ENCODE data around the gene TNFAIP2. TPM values are rescaled to one million over a fixed set of nuclear protein-coding genes. Genes with fewer than 3 reads are reported as not detected.

Gene TNFAIP2
- total and polyA plus RNA-seq, 8 donors, result 30.7 to 279 (median 73.0) TPM

DNA sequence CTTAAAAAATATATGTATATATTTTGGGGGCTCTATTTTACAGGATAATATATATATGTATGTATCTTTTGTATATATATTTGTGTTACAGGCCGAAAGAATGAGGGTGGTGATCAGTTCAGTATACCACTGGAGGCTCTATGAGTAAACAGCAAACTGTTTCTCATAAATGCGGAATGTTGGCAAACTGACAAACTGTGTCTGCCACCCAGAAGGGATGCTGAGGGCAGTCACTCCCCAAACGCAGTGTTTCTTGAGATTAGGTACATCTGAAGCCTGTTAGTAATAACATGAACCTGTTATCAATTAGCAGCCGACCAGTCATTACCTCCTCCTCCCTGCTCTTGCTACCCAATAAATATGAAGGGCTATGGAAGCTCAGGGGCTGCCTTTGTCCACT lies 20.8 kb downstream of the TNFAIP2 start:
- TF ChIP-seq, protein P1, sequence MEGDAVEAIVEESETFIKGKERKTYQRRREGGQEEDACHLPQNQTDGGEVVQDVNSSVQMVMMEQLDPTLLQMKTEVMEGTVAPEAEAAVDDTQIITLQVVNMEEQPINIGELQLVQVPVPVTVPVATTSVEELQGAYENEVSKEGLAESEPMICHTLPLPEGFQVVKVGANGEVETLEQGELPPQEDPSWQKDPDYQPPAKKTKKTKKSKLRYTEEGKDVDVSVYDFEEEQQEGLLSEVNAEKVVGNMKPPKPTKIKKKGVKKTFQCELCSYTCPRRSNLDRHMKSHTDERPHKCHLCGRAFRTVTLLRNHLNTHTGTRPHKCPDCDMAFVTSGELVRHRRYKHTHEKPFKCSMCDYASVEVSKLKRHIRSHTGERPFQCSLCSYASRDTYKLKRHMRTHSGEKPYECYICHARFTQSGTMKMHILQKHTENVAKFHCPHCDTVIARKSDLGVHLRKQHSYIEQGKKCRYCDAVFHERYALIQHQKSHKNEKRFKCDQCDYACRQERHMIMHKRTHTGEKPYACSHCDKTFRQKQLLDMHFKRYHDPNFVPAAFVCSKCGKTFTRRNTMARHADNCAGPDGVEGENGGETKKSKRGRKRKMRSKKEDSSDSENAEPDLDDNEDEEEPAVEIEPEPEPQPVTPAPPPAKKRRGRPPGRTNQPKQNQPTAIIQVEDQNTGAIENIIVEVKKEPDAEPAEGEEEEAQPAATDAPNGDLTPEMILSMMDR (IDR thresholded peaks at IDR 0.05), result no peak
- TF ChIP-seq EP300 (IDR thresholded peaks at IDR 0.05) (no peak), POLR2AphosphoS5 (IDR thresholded peaks at IDR 0.05) (no peak), POLR2A (IDR thresholded peaks at IDR 0.05) (no peak)

DNA sequence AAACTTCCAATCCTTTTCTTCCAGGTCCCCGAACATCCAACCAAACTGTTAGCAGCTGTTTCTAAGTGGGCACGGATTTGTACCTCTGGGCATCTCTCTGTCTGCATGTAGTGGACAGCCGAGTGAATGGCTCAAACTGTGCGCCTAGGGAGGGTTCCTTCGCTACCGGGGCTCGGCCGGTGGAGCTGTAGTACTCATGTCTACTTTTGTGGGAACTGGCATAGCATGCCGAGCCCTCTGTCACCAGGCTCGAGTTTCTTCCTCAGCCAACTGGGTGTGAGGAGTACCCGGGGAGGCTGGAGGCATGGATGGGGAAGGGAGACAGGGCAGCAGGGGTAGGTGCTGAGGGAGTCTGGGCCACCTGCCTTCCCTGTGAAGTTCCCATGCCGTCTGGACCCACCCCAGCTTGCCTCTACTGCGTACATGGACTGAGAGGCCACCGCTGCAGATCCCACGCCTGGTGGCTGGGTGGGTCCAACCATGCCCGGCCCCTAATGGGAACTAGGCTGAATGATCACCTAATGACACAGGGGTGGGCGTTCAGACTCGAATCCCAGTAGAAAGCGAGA lies 23.0 kb downstream of the TNFAIP2 start:
- Histone ChIP-seq H3K4me3 (no peak overlapping the region), H3K9me3 (no peaks in the 10 kb centered on the region), H3K27me3 (peaks cover 0 to 36% (median 6%) of the 10 kb centered on the region in 3 donors), H3K36me3 (no peaks in the 10 kb centered on the region), H3K4me1 (peaks cover 0 to 3% (median under 1%) of the 10 kb centered on the region in 4 donors), H3K27ac (no peak overlapping the region)
- intact Hi-C loops (cut with DNase I; ENCODE audit: low total_unique reads), result no loop called here
- WGBS, 5 donors, result 85 to 91% (median 88%) methylated on average over 17 to 19 of the region's 19 CpGs
- TF ChIP-seq, protein P1 (IDR thresholded peaks at IDR 0.05), result no peak
- TF ChIP-seq EP300 (IDR thresholded peaks at IDR 0.05), result no peak
- no peak for TF ChIP-seq POLR2A (IDR thresholded peaks at IDR 0.05)
- no peak for TF ChIP-seq POLR2AphosphoS5 (IDR thresholded peaks at IDR 0.05)
- DNase-seq, result no peak

More for the DNA sequence above, 20.8 kb downstream of the TNFAIP2 start:
- Histone ChIP-seq H3K27me3 (peaks cover 0 to 40% (median 6%) of the 10 kb centered on the region in 3 donors), H3K27ac (no peak overlapping the region), H3K36me3 (no peaks in the 10 kb centered on the region), H3K4me1 (peaks cover 0 to 12% (median 6%) of the 10 kb centered on the region in 4 donors), H3K9me3 (no peaks in the 10 kb centered on the region), H3K4me3 (no peak overlapping the region)
- 42 to 57% (median 48%) methylated on average over 4 of the region's 4 CpGs for WGBS, 5 donors
- DNase-seq, result no peak
- intact Hi-C loops (cut with DNase I; ENCODE audit: low total_unique reads), result no loop called here

DNA sequence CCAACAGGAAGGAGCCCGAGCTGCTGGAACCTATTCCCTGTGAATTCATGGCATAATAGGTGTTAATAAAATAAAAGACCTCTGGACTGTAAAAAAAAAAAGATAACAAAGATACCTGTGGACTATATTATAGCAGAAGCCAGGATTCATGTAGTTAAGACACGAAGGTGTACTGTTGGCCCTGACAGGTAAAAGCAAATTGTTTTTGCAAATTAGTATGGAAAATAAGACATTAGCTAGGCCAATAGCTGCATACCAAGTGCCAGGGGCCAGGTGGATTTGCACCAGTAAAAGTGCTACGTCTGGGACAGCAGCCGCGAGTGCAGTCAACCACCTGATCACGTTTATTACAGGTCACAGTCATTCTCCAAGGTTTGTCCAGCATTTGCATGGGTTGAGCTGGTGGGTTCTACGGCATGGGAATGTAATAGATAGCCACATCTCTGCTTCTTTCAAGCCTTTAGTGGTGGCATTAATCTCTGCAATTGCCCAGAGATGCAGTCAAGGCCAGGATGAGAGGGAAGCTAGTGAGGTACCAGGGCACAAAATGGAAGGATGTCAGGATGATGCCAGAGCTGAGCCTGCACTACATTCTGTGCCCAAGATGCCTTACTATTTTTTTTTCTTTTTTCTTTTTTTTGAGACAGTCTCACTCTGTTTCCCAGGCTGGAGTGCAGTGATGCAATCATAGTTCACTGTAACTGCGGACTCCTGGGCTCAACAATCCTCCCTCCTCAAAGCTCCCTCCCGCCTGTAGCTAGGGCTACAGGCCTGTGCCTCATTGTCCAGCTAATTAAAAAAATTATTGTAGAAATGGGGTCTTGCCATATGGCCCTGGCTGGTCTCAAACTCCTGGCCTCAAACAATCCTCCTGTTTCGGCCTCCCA lies 26.3 kb downstream of the TNFAIP2 start:
- WGBS, 5 donors, result 85 to 88% (median 85%) methylated on average over 10 of the region's 10 CpGs
- Histone ChIP-seq H3K27ac (no peak overlapping the region), H3K4me1 (no peaks in the 10 kb centered on the region), H3K9me3 (no peaks in the 10 kb centered on the region), H3K36me3 (no peaks in the 10 kb centered on the region), H3K4me3 (no peak overlapping the region), H3K27me3 (peaks cover 0 to 23% (median 0%) of the 10 kb centered on the region in 3 donors)
- DNase-seq, result no peak
- intact Hi-C loops (cut with DNase I; ENCODE audit: low total_unique reads), result no loop called here
- TF ChIP-seq, protein P1 (IDR thresholded peaks at IDR 0.05), result no peak
- TF ChIP-seq EP300 (IDR thresholded peaks at IDR 0.05) (no peak), POLR2A (IDR thresholded peaks at IDR 0.05) (no peak), POLR2AphosphoS5 (IDR thresholded peaks at IDR 0.05) (no peak)

DNA sequence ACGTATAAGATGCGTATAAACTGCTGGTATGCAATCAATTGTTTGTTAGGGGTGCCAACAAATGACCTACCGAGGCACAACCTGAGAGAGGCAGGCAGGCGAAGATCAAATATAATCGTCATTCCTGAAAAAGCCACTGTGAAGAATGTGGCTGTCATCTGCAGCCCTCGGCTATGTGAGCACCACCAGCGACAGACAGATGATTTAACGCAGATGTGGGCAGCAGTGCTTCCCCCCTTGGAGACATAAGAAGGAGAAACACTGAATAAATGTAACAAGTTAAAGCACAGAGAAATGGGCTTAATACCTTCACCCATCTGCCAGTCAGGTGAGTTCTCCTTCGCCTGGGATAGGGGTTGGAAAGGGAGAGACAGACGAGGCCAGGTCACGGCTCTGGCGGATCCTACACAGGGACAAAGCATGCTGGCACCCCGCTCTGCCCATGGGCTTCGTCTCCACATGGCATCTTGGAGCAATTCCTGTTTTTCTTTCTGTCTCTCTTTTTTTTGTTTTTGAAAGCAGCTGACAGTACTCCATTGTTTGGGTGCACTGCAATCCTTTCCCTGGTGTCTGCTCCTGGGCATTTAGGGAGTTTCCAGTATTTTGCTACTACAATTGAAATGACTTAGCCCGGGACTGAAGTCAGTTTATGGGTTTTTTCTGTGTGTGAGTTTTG lies 28.1 kb downstream of the TNFAIP2 start:
- DNase-seq, result no peak
- H3K9me3 ChIP-seq, result no peaks in the 10 kb centered on the region
- H3K36me3 ChIP-seq, result no peaks in the 10 kb centered on the region
- no peak for TF ChIP-seq EP300 (IDR thresholded peaks at IDR 0.05)
- TF ChIP-seq POLR2AphosphoS5 (IDR thresholded peaks at IDR 0.05), result no peak
- TF ChIP-seq POLR2A (IDR thresholded peaks at IDR 0.05), result no peak
- TF ChIP-seq, protein P1 (IDR thresholded peaks at IDR 0.05), result no peak
- H3K27ac ChIP-seq, result no peak overlapping the region
- intact Hi-C loops (cut with DNase I; ENCODE audit: low total_unique reads), result no loop called here
- no peak overlapping the region for H3K4me3 ChIP-seq
- 73 to 82% (median 78%) methylated on average over 15 of the region's 15 CpGs for WGBS, 5 donors
- H3K27me3 ChIP-seq, result peaks cover 0 to 11% (median 0%) of the 10 kb centered on the region in 3 donors
- peaks cover 0 to 7% (median 0%) of the 10 kb centered on the region in 4 donors for H3K4me1 ChIP-seq
